ENCODE measurements around the gene FRAS1. TPM values are rescaled to one million over a fixed set of nuclear protein-coding genes. Genes with fewer than 3 reads are reported as not detected.
"Not testable (repeated sequence)": the region's sequence is repeated elsewhere in the genome, so short reads cannot be mapped to it uniquely, and the experiment has no call there.

FRAS1 gene
- polyA plus RNA-seq, 1 donor from 2014 or later, result 2.8 TPM

GRCh38 chr4:78083035-78083434 lies 25.9 kb downstream of the FRAS1 start:
- Histone ChIP-seq H3K79me2 (replicated peaks; ENCODE audit: insufficient read depth, low read length) (no peaks in the 10 kb centered on the region), H3K4me3 (ENCODE audit: low read length) (no peak overlapping the region), H3K9me2 (ENCODE audit: insufficient read depth, low read length) (no peaks in the 10 kb centered on the region), H3K4me2 (ENCODE audit: low read length) (no peak overlapping the region), H3K36me3 (ENCODE audit: insufficient read depth, low read length) (no peaks in the 10 kb centered on the region), H4K20me1 (ENCODE audit: insufficient read depth) (no peaks in the 10 kb centered on the region), H3K27ac (ENCODE audit: low read length) (no peak overlapping the region), H3K27me3 (ENCODE audit: insufficient read depth, low read depth, low read length) (no peaks in the 10 kb centered on the region), H3K9ac (ENCODE audit: low read length) (no peak overlapping the region), H2AFZ (ENCODE audit: low read depth, low read length) (no peak overlapping the region), H3K9me3 (ENCODE audit: low read length) (no peaks in the 10 kb centered on the region), H3F3A (ENCODE audit: insufficient read depth, low read length, poor library complexity, severe bottlenecking) (no peaks in the 10 kb centered on the region)
- no peak for TF ChIP-seq MXI1 (conservative IDR thresholded peaks at IDR 0.05; ENCODE audit: poor library complexity, severe bottlenecking)
- no peak for TF ChIP-seq EP300 (conservative IDR thresholded peaks at IDR 0.05; ENCODE audit: poor library complexity, severe bottlenecking)
- TF ChIP-seq POLR2AphosphoS5 (IDR thresholded peaks at IDR 0.05), result no peak
- TF ChIP-seq EZH2 (IDR thresholded peaks at IDR 0.05; ENCODE audit: borderline replicate concordance, insufficient read depth, low read length, poor library complexity, severe bottlenecking), result no peak

- no peaks in the 10 kb centered on the region for H3K9me2 ChIP-seq (ENCODE audit: insufficient read depth, low read length)
- no peak overlapping the region for H3K4me3 ChIP-seq (ENCODE audit: low read length)
- no peaks in the 10 kb centered on the region for H3K27me3 ChIP-seq (ENCODE audit: insufficient read depth, low read depth, low read length)
- H3K4me2 ChIP-seq (ENCODE audit: low read length), result no peak overlapping the region
- H3K79me2 ChIP-seq (replicated peaks; ENCODE audit: insufficient read depth, low read length), result no peaks in the 10 kb centered on the region
- H3K9me3 ChIP-seq (ENCODE audit: low read length), result no peaks in the 10 kb centered on the region
- no peak overlapping the region for H3K9ac ChIP-seq (ENCODE audit: low read length)
- H2AFZ ChIP-seq (ENCODE audit: low read depth, low read length), result no peak overlapping the region
- no peak overlapping the region for H3K27ac ChIP-seq (ENCODE audit: low read length)
- no peaks in the 10 kb centered on the region for H3F3A ChIP-seq (ENCODE audit: insufficient read depth, low read length, poor library complexity, severe bottlenecking)
- H3K36me3 ChIP-seq (ENCODE audit: insufficient read depth, low read length), result no peaks in the 10 kb centered on the region
- no peak for TF ChIP-seq MXI1 (conservative IDR thresholded peaks at IDR 0.05; ENCODE audit: poor library complexity, severe bottlenecking)
- no peak for TF ChIP-seq SMC3 (conservative IDR thresholded peaks at IDR 0.05; ENCODE audit: poor library complexity)
- no peak for TF ChIP-seq POLR2AphosphoS5 (IDR thresholded peaks at IDR 0.05)
- TF ChIP-seq REST (IDR thresholded peaks at IDR 0.05; ENCODE audit: borderline replicate concordance), result no peak
- TF ChIP-seq CTCF (IDR thresholded peaks at IDR 0.05; ENCODE audit: poor library complexity, severe bottlenecking), result no peak
- TF ChIP-seq RAD21 (conservative IDR thresholded peaks at IDR 0.05), result no peak
- TF ChIP-seq EZH2 (IDR thresholded peaks at IDR 0.05; ENCODE audit: borderline replicate concordance, insufficient read depth, low read length, poor library complexity, severe bottlenecking), result no peak
- no peak for TF ChIP-seq EP300 (conservative IDR thresholded peaks at IDR 0.05; ENCODE audit: poor library complexity, severe bottlenecking)
- TF ChIP-seq TAF1 (IDR thresholded peaks at IDR 0.05; ENCODE audit: low read depth), result no peak
- H4K20me1 ChIP-seq (ENCODE audit: insufficient read depth), result no peaks in the 10 kb centered on the region
Measured at GRCh38 chr4:78091534-78091933, 34.4 kb downstream of the FRAS1 start.

GRCh38 chr4:78092350-78092749 lies 35.2 kb downstream of the FRAS1 start:
- H3K9me3 ChIP-seq (ENCODE audit: low read length); H3K9ac ChIP-seq (ENCODE audit: low read length); H2AFZ ChIP-seq (ENCODE audit: low read depth, low read length); H3K27me3 ChIP-seq (ENCODE audit: insufficient read depth, low read depth, low read length); H3K9me2 ChIP-seq (ENCODE audit: insufficient read depth, low read length); H3K4me2 ChIP-seq (ENCODE audit: low read length); H3K4me3 ChIP-seq (ENCODE audit: low read length); H3K79me2 ChIP-seq (replicated peaks; ENCODE audit: insufficient read depth, low read length); H4K20me1 ChIP-seq (ENCODE audit: insufficient read depth); H3K27ac ChIP-seq (ENCODE audit: low read length); H3K36me3 ChIP-seq (ENCODE audit: insufficient read depth, low read length); H3F3A ChIP-seq (ENCODE audit: insufficient read depth, low read length, poor library complexity, severe bottlenecking): not testable (repeated sequence)

Data from neural cell (in vitro differentiated cells).